ENCODE data around the gene ENTPD8.

DNA sequence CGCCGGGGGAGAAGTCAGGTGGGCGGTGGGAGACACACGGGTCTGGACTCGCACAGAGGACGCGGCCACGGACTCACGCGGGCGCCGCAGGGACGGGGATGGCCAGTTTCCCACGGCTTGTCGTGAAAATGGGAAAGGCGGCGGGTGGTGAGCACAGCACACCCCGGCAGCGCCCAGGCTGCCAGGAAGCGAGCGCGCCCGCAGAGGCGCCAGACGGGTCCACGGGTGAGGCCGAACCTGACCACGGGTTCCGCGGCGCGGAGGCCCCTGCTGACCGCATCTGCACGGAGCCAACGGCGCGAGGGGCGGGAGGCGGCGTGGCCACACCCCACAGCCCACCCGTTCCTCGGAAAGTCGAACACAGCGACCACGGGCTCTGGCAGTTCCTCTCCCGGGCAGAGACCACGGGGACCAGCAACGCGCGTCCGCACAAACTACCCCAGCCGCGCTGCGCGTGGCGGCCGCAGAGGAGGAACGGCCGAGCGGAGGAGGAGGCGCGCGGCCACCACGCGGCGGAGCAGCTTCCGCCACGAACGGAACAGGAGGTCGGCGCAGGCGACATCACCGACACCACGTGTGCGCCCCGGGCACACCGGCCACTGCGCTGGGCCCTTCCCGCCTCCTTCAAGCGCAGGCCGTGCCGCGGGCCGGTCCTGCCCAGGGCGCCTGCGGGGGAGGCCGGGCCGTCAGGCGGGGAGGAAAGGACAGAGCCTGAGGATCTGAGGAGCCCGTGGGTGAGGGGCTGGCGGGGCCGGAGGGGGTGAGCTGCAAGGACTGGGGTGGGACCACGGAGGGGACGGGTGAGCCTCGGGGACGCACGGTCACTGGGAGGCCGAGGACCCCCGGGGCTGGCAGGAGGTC is 23.8 kb downstream of the ENTPD8 start:
- TF ChIP-seq POLR2A (IDR thresholded peaks at IDR 0.05; ENCODE audit: low read depth, low read length) (0 out of 2 replicates have a peak, but pooled peaks have one; percentile 34), TAF1 (IDR thresholded peaks at IDR 0.05; ENCODE audit: borderline replicate concordance, low read depth, low read length) (no peak)

Measured in GM12892 (cell line).